HUES6 (cell line): ENCODE data around the gene PIP5K1B.
"Not testable (repeated sequence)": the region's sequence is repeated elsewhere in the genome, so short reads cannot be mapped to it uniquely, and the experiment has no call there.

Source experiments
- H3K27ac ChIP-seq: 2 replicates; pipeline ENCODE4 v1.7.0; 2013; ENCODE audit warnings: low read depth, mild to moderate bottlenecking, low read length, inconsistent platforms
- H3K27me3 ChIP-seq: 2 replicates; pipeline ENCODE4 v1.6.1; 2013; ENCODE audit warnings: low read length; ENCODE audit not compliant: control insufficient read depth, insufficient read depth
- H3K36me3 ChIP-seq: 2 replicates; pipeline ENCODE4 v1.6.1; 2013; ENCODE audit warnings: low read length; ENCODE audit not compliant: control insufficient read depth, insufficient read depth
- H3K4me1 ChIP-seq: 2 replicates; pipeline ENCODE4 v1.6.1; 2013; ENCODE audit warnings: low read length; ENCODE audit not compliant: control insufficient read depth, insufficient read depth
- H3K4me3 ChIP-seq: 2 replicates; pipeline ENCODE4 v1.5.1; 2013; ENCODE audit warnings: low read depth, low read length
- H3K9ac ChIP-seq: one replicate; pipeline ENCODE4 v1.6.1; 2013; ENCODE audit warnings: mild to moderate bottlenecking, low read length
- H3K9me3 ChIP-seq: 2 replicates; pipeline ENCODE4 v1.6.1; 2013; ENCODE audit warnings: low read depth, low read length; ENCODE audit not compliant: control insufficient read depth, insufficient read depth

Gene PIP5K1B

DNA sequence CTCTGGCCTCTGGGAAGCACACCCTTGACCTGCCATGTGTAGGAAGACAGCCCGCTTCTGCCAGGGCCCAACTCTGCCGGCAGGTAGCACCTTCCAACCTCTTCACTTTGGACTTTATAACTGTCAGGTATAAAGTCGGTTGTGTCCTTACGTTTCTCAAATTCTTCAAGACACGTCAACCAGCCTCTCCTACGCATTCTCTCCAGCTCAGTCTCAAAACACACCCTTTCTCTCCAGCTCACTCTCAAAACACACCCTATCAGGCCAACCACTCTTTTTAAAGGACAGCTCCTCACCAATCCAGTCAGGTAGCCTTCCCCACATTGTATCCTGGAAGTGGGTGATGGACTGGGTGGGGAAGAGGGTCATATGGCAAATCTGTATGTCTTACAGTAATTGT lies 344.1 kb downstream of the PIP5K1B start:
- Histone ChIP-seq H3K27ac (no peak overlapping the region), H3K27me3 (no peaks in the 10 kb centered on the region), H3K4me3 (no peak overlapping the region), H3K9ac (no peak overlapping the region), H3K9me3 (no peaks in the 10 kb centered on the region), H3K36me3 (peaks cover 39% of the 10 kb centered on the region), H3K4me1 (peaks cover 21% of the 10 kb centered on the region)

GRCh38 chr9:69050936-69051335 lies 345.9 kb downstream of the PIP5K1B start:
- not testable (repeated sequence) for H3K9ac ChIP-seq, H3K9me3 ChIP-seq, H3K4me1 ChIP-seq, H3K4me3 ChIP-seq, H3K27ac ChIP-seq, H3K27me3 ChIP-seq
- peaks cover 45% of the 10 kb centered on the region for H3K36me3 ChIP-seq

DNA sequence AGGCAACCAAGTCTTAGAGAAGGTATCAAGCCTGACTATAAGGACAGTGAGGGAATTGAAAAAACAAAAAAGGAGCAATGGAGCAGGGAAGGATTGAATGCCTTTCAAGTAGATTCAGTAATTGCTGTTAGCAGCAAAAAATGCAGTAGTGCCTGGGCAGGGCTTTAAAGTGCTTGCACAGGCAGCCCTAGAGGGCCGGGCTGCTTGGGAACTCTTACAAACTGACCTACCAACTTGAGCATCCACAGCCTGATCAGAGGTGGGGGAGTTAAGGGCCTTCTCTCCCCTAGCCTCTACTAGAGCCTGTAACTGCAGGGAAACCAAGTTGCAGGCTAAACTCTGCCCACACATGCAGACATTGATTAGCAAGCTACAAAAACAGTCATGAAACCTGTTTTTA lies 349.9 kb downstream of the PIP5K1B start:
- no peak overlapping the region for H3K27ac ChIP-seq
- no peaks in the 10 kb centered on the region for H3K9me3 ChIP-seq
- H3K9ac ChIP-seq, result no peak overlapping the region
- H3K4me1 ChIP-seq, result no peaks in the 10 kb centered on the region; the same call in 1 of the 2 replicates
- no peak overlapping the region for H3K4me3 ChIP-seq
- H3K27me3 ChIP-seq, result no peaks in the 10 kb centered on the region
- peaks cover 33% of the 10 kb centered on the region for H3K36me3 ChIP-seq

DNA sequence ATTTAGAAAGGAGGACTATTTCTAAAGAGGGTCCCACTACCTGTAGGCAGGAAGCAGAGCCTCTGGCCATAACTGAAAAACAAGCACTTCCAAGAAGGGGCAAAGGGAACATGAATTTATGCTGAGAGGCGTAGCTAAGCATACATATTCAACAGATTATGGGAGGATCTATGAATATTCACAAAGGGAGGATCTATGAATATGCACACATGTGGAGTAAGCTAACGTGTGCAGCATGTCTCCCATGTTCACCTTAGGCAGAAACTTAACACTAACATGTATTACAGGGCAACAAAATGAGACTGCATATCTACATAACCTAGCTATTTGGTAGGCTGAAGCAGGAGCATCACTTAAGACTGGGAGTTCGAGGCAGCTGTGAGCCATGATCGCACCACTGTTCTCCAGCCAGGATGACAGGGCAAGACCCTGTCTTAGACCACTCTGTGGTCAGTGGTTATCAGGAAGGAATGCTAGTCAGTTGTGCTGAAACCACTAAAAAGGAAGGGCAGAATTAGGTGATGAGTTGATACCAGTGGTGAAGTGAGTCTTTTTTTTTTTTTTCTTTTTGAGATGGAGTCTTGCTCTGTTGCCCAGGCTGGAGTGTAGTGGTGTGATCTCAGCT lies 351.3 kb downstream of the PIP5K1B start:
- Histone ChIP-seq H3K36me3 (peaks cover 35% of the 10 kb centered on the region), H3K27me3 (no peaks in the 10 kb centered on the region), H3K27ac (no peak overlapping the region)

GRCh38 chr9:69058101-69058500 lies 353.1 kb downstream of the PIP5K1B start:
- no peaks in the 10 kb centered on the region for H3K27me3 ChIP-seq
- peaks cover 33% of the 10 kb centered on the region for H3K36me3 ChIP-seq
- H3K4me1 ChIP-seq, result peaks cover 6% of the 10 kb centered on the region; the same call in 1 of the 2 replicates
- H3K9me3 ChIP-seq, result no peaks in the 10 kb centered on the region
- no peak overlapping the region for H3K9ac ChIP-seq
- H3K27ac ChIP-seq, result no peak overlapping the region
- H3K4me3 ChIP-seq, result no peak overlapping the region

More for the DNA sequence above, 351.3 kb downstream of the PIP5K1B start:
- no peak overlapping the region for H3K4me3 ChIP-seq
- H3K9ac ChIP-seq, result no peak overlapping the region
- H3K9me3 ChIP-seq, result no peaks in the 10 kb centered on the region
- peaks cover 6% of the 10 kb centered on the region; the same call in 1 of the 2 replicates for H3K4me1 ChIP-seq
